Measurements from ENCODE around the gene APOBEC2. TPM values are rescaled to one million over a fixed set of nuclear protein-coding genes. Genes with fewer than 3 reads are reported as not detected.
A peak's percentile ranks its signal among the peaks of the same experiment; 100 is the strongest.

The APOBEC2 gene
- total RNA-seq, 3 donors from 2014 or later, result not detected

- Histone ChIP-seq H3K4me1 (ENCODE audit: low read depth) (peaks cover 17% of the 10 kb centered on the region), H3K36me3 (ENCODE audit: low read depth) (no peaks in the 10 kb centered on the region), H3K9me3 (no peaks in the 10 kb centered on the region), H3K4me3 (no peak overlapping the region)
- intact Hi-C loops (cut with DNase I, micrococcal nuclease), result no loop called here
- ATAC-seq (no peak), DNase-seq (no peak)
- no peak for TF ChIP-seq CTCF (IDR thresholded peaks at IDR 0.05)
Measured at GRCh38 chr6:41061196-41061726, 8.3 kb downstream of the APOBEC2 start.

DNA sequence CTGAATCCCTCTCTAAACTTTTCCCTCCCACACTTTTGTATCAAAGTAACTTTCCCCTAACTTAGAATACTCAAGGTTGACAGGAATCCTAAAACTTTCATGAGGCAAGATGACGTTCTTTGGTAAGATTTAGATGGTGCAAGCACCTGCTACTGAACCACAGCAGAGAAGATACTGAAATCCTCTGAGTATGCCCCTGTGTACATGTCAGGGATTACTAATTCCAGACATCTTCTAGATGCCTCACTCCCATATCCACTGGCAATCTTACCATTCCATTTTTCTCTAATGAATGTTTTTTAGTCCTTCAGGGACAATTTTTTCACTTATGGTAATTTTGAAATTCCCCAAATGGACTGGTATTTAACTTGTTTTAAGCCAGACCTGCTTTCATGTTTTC lies 9.1 kb downstream of the APOBEC2 start:
- no peaks in the 10 kb centered on the region for H3K9me3 ChIP-seq
- peaks cover 17% of the 10 kb centered on the region for H3K4me1 ChIP-seq (ENCODE audit: low read depth)
- H3K4me3 ChIP-seq, result no peak overlapping the region
- intact Hi-C loops (cut with DNase I, micrococcal nuclease), result no loop called here
- H3K36me3 ChIP-seq (ENCODE audit: low read depth), result no peaks in the 10 kb centered on the region
- no peak for TF ChIP-seq CTCF (IDR thresholded peaks at IDR 0.05)
- ATAC-seq (no peak), DNase-seq (no peak)

- DNase-seq (no peak), ATAC-seq (peak; percentile 39)
- H3K4me3 ChIP-seq, result no peak overlapping the region
- H3K4me1 ChIP-seq (ENCODE audit: low read depth), result peaks cover 17% of the 10 kb centered on the region
- H3K36me3 ChIP-seq (ENCODE audit: low read depth), result no peaks in the 10 kb centered on the region
- no peaks in the 10 kb centered on the region for H3K9me3 ChIP-seq
- intact Hi-C loops (cut with DNase I, micrococcal nuclease), result no loop called here
- no peak for TF ChIP-seq CTCF (IDR thresholded peaks at IDR 0.05)
Measured at GRCh38 chr6:41063884-41064285, 10.9 kb downstream of the APOBEC2 start.

- peaks cover 17% of the 10 kb centered on the region for H3K4me1 ChIP-seq (ENCODE audit: low read depth)
Measured at GRCh38 chr6:41064841-41065240, 11.8 kb downstream of the APOBEC2 start.

GRCh38 chr6:41065550-41066026 lies 12.6 kb downstream of the APOBEC2 start:
- ATAC-seq (peak; percentile 72), DNase-seq (no peak)
- no peak overlapping the region for H3K4me3 ChIP-seq
- no peak for TF ChIP-seq CTCF (IDR thresholded peaks at IDR 0.05)
- H3K36me3 ChIP-seq (ENCODE audit: low read depth), result no peaks in the 10 kb centered on the region
- intact Hi-C loops (cut with DNase I, micrococcal nuclease), result loop anchor here in 1 of 2 donors (5.0 kb wide), 1 partner anchor 58 kb away; no protein-coding TSS in a partner anchor
- H3K4me1 ChIP-seq (ENCODE audit: low read depth), result peaks cover 21% of the 10 kb centered on the region
- no peaks in the 10 kb centered on the region for H3K9me3 ChIP-seq

More at GRCh38 chr6:41064841-41065240, 11.8 kb downstream of the APOBEC2 start:
- Histone ChIP-seq H3K9me3 (no peaks in the 10 kb centered on the region), H3K36me3 (ENCODE audit: low read depth) (no peaks in the 10 kb centered on the region), H3K4me3 (no peak overlapping the region)
- intact Hi-C loops (cut with DNase I, micrococcal nuclease), result loop anchor here in 1 of 2 donors (5.0 kb wide), 1 partner anchor 58 kb away; no protein-coding TSS in a partner anchor
- DNase-seq (no peak), ATAC-seq (peak; percentile 80)
- TF ChIP-seq CTCF (IDR thresholded peaks at IDR 0.05), result no peak

Data from mucosa of descending colon (tissue), 3 donors.